B cell (primary cell): ENCODE data around the gene PSMD8. TPM values are rescaled to one million over a fixed set of nuclear protein-coding genes. Genes with fewer than 3 reads are reported as not detected.

Experiments used
- ATAC-seq: fragments of 200-7000 bp; cut with Tn5 transposase; one replicate; pipeline ENCODE4 v1.10.0; 2021; ENCODE audit warnings: low read depth, mild to moderate bottlenecking, moderate number of reproducible peaks, moderate library complexity
- CTCF ChIA-PET: fragments of 350-600 bp; sonication (Branson Sonifier 250); formaldehyde crosslinking; loops from one replicate; lab custom pipeline; 2021; ENCODE audit warnings: antibody characterized with exemption, inconsistent platforms; lab: Charles Lee
- POLR2A ChIA-PET: fragments of 350-600 bp; sonication (Branson Sonifier 250); formaldehyde crosslinking; loops from one replicate; lab custom pipeline; 2021; ENCODE audit warnings: antibody characterized with exemption; lab: Charles Lee
- DNase-seq: peaks from one replicate; pipeline ENCODE4 v3.0.0; 2013
- H2AFZ ChIP-seq: 2 replicates; pipeline ENCODE4 v1.6.1; 2012; ENCODE audit warnings: mild to moderate bottlenecking, low read depth, low read length; ENCODE audit not compliant: insufficient read depth, poor library complexity, severe bottlenecking
- H3K27ac ChIP-seq, 2 donors: 1 replicate in 1 of 2; 2 replicates in 1 of 2; pipeline ENCODE4 v1.5.1; 2012 to 2013; ENCODE audit warnings: low read length in 2 of 2, mild to moderate bottlenecking in 2 of 2, moderate library complexity in 1 of 2
- H3K27me3 ChIP-seq, 4 experiments: fragments of 200-600 bp in 1 of 4; sonication (generic) in 1 of 4; replicated peaks in 1 of 4; 1 replicate in 2 of 4; 2 replicates in 2 of 4; pipeline versions ENCODE4 v1.6.1 to v1.7.0; 2013 to 2016; ENCODE audit warnings: low read length in 3 of 4, mild to moderate bottlenecking in 2 of 4, mixed read lengths in 1 of 4, moderate library complexity in 1 of 4; ENCODE audit not compliant: insufficient read depth in 4 of 4, control insufficient read depth in 3 of 4; ENCODE audit errors: control extremely low read depth in 1 of 4
- H3K36me3 ChIP-seq, 2 experiments: replicated peaks in 1 of 2; 1 replicate in 1 of 2; 2 replicates in 1 of 2; pipeline versions ENCODE4 v1.6.1 to v1.7.1; 2013; ENCODE audit warnings: low read length in 1 of 2; ENCODE audit not compliant: insufficient read depth in 2 of 2, control insufficient read depth in 1 of 2; ENCODE audit errors: control extremely low read depth in 1 of 2, extremely low read depth in 1 of 2
- H3K4me1 ChIP-seq, 2 donors: fragments of 200-600 bp in 1 of 2; sonication (generic) in 1 of 2; 1 replicate in 1 of 2; 2 replicates in 1 of 2; pipeline versions ENCODE4 v1.5.1 to v1.6.1; 2013 to 2017; ENCODE audit warnings: low read length in 2 of 2; ENCODE audit not compliant: control insufficient read depth in 2 of 2, insufficient read depth in 2 of 2
- H3K4me2 ChIP-seq: replicated peaks from 2 replicates; pipeline ENCODE3; 2012; ENCODE audit warnings: mild to moderate bottlenecking, low read depth, low read length; ENCODE audit not compliant: poor library complexity, severe bottlenecking
- H3K4me3 ChIP-seq, 5 experiments: fragments of 200-600 bp in 1 of 5; sonication (generic) in 1 of 5; 1 replicate in 3 of 5; 2 replicates in 2 of 5; pipeline versions ENCODE4 v1.5.1 to v1.7.0; 2011 to 2016; ENCODE audit warnings: low read length in 4 of 5, mild to moderate bottlenecking in 4 of 5, low read depth in 2 of 5, control low read depth in 1 of 5, moderate library complexity in 1 of 5; ENCODE audit not compliant: insufficient read depth in 1 of 5; ENCODE audit errors: control extremely low read depth in 1 of 5, extremely low read depth in 1 of 5
- H3K79me2 ChIP-seq: fragments of 200-600 bp; sonication (generic); one replicate; pipeline ENCODE4 v1.6.0; 2016; ENCODE audit warnings: low read length; ENCODE audit not compliant: control insufficient read depth, insufficient read depth
- H3K9ac ChIP-seq: fragments of 200-600 bp; sonication (generic); 2 replicates; pipeline ENCODE4 v1.6.1; 2017; ENCODE audit warnings: mild to moderate bottlenecking, low read length, moderate library complexity
- H3K9me3 ChIP-seq, 3 donors: one replicate each; pipeline versions ENCODE4 v1.6.1 to v1.7.1; 2013; ENCODE audit warnings: low read length in 2 of 3; ENCODE audit not compliant: control insufficient read depth in 2 of 3, insufficient read depth in 1 of 3; ENCODE audit errors: control extremely low read depth in 1 of 3
- H4K20me1 ChIP-seq: 2 replicates; pipeline ENCODE4 v1.6.0; 2012; ENCODE audit warnings: mild to moderate bottlenecking, low read length; ENCODE audit not compliant: insufficient read depth, control insufficient read depth, poor library complexity, severe bottlenecking
- H3K27ac Mint-ChIP-seq: one replicate; pipeline ENCODE4 v1.8.0; 2021; ENCODE audit warnings: mixed read lengths
- H3K27me3 Mint-ChIP-seq: one replicate; pipeline ENCODE4 v1.8.0; 2021; ENCODE audit warnings: mixed read lengths
- H3K4me1 Mint-ChIP-seq: one replicate; pipeline ENCODE4 v1.8.0; 2021; ENCODE audit warnings: mixed read lengths
- H3K4me3 Mint-ChIP-seq: one replicate; pipeline ENCODE4 v1.8.0; 2021; ENCODE audit warnings: mixed read lengths
- H3K9me3 Mint-ChIP-seq: one replicate; pipeline ENCODE4 v1.8.0; 2022; ENCODE audit warnings: mixed read lengths; ENCODE audit not compliant: insufficient read depth
- EZH2 ChIP-seq: IDR thresholded peaks from 2 replicates; pipeline ENCODE4 v1.6.1; 2012; ENCODE audit warnings: borderline replicate concordance, low read depth, mild to moderate bottlenecking, moderate library complexity, low read length; ENCODE audit not compliant: insufficient read depth, poor library complexity, severe bottlenecking
- WGBS: methylation state at CpG from one replicate; pipeline ENCODE4 v1.1.5; 2013; ENCODE audit warnings: missing lambda C conversion rate; ENCODE audit not compliant: insufficient coverage; 5-methylcytosine and 5-hydroxymethylcytosine counted together
- intact Hi-C: fragments of 100-400 bp; cut with micrococcal nuclease; formaldehyde crosslinking; loops from one replicate; pipeline ENCODE4 v1.10.0; 2022
- polyA plus RNA-seq: library from polyadenylated mRNA; depleted of rRNA; stranded (reverse); fragments of >200 nt; gene quantifications from 2 replicates; pipeline ENCODE4 v1.2.3, GENCODE V29; 2012
- total RNA-seq, 2 donors: library from RNA; stranded (reverse); fragments of 120-200 nt in 1 of 2; gene quantifications; 1 replicate in 1 of 2; 2 replicates in 1 of 2; pipeline versions ENCODE4 v1.2.3 to v1.2.4, GENCODE V29; 2013 to 2022
- TF ChIP-seq, protein P1 (sequence below): fragments of 200-600 bp; IDR thresholded peaks from one replicate; pipeline ENCODE4 v1.8.0; 2022; ENCODE audit warnings: antibody characterized with exemption, mild to moderate bottlenecking

PSMD8 gene
- total and polyA plus RNA-seq, 2 donors (not counting 1 experiment from before 2014, with no cell fraction given) = 88.1 to 122 TPM

DNA sequence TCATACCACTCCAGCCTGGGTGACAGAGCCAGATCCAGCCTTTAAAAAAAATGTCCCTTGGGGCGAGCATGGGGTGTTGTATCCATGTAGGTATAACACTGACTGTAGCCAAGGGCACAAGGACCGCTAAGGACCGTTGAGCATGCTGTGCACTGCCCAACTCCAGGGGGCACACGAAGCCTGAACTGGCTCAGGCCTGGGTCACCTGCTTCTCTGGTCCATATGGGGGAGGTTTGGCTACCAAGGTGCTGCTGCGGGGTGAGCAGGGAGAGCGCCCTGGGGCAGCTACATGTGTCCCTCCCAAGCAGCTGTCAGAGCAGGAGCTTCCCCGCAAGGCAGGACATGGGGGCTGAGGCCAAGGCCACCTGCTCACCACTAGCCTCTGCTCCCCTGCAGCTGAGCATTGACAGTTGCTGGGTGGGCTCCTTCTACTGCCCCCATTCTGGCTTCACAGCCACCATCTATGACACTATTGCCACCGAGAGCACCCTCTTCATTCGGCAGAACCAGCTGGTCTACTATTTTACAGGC is 22.4 kb upstream of the PSMD8 start:
- H3K27ac Mint-ChIP-seq = no peak overlapping the region
- no peak overlapping the region for H3K27ac ChIP-seq
- H3K4me1 Mint-ChIP-seq = no peaks in the 10 kb centered on the region
- H4K20me1 ChIP-seq = no peaks in the 10 kb centered on the region
- H3K4me2 ChIP-seq = no peak overlapping the region
- TF ChIP-seq EZH2 = no peak
- TF ChIP-seq, protein P1, sequence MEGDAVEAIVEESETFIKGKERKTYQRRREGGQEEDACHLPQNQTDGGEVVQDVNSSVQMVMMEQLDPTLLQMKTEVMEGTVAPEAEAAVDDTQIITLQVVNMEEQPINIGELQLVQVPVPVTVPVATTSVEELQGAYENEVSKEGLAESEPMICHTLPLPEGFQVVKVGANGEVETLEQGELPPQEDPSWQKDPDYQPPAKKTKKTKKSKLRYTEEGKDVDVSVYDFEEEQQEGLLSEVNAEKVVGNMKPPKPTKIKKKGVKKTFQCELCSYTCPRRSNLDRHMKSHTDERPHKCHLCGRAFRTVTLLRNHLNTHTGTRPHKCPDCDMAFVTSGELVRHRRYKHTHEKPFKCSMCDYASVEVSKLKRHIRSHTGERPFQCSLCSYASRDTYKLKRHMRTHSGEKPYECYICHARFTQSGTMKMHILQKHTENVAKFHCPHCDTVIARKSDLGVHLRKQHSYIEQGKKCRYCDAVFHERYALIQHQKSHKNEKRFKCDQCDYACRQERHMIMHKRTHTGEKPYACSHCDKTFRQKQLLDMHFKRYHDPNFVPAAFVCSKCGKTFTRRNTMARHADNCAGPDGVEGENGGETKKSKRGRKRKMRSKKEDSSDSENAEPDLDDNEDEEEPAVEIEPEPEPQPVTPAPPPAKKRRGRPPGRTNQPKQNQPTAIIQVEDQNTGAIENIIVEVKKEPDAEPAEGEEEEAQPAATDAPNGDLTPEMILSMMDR = no peak
- no peak overlapping the region for H3K4me3 Mint-ChIP-seq
- no peaks in the 10 kb centered on the region for H3K9me3 ChIP-seq
- ChIA-PET CTCF (interaction anchor here (0.7 kb wide), 1 partner anchor 22 kb away, joined by 3 read pairs; the partner anchor contains the start of gene PSMD8), POLR2A (no interaction called here)
- H3K36me3 ChIP-seq = no peaks in the 10 kb centered on the region
- H3K27me3 Mint-ChIP-seq = peaks cover 7% of the 10 kb centered on the region
- intact Hi-C loops = no loop called here
- H3K4me1 ChIP-seq = no peaks in the 10 kb centered on the region
- no peaks in the 10 kb centered on the region for H3K79me2 ChIP-seq
- no peaks in the 10 kb centered on the region for H3K27me3 ChIP-seq
- WGBS = 81% methylated on average over 7 of the region's 9 CpGs
- H2AFZ ChIP-seq = no peak overlapping the region
- H3K4me3 ChIP-seq = no peak overlapping the region
- DNase-seq (no peak), ATAC-seq (no peak)
- no peak overlapping the region for H3K9ac ChIP-seq
- H3K9me3 Mint-ChIP-seq = no peaks in the 10 kb centered on the region

DNA sequence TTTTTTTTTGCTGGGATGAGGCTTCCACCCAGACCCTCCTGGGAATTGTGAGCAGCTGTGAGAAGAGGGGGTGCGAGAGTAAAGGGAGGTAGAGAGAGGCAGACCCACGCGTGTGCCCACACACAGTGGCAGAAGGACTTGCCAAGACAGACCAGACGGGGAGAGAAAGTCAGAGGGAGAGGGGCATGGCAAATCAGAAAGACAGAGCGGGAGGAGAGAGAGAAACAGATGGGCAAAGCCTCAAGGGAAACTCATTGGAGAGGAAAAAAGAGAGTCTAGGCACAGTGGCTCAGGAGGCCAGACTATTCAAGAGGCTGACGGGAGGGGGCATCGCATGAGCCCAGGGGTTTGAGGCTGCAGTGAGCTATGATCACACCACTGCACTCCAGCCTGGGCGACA is 21.8 kb upstream of the PSMD8 start:
- Histone ChIP-seq H3K27ac (no peak overlapping the region), H3K4me3 (no peak overlapping the region), H4K20me1 (no peaks in the 10 kb centered on the region), H3K27me3 (no peaks in the 10 kb centered on the region), H3K36me3 (no peaks in the 10 kb centered on the region), H3K9ac (no peak overlapping the region), H3K4me1 (no peaks in the 10 kb centered on the region), H3K79me2 (no peaks in the 10 kb centered on the region), H3K9me3 (no peaks in the 10 kb centered on the region), H3K4me2 (no peak overlapping the region), H2AFZ (no peak overlapping the region)
- TF ChIP-seq, protein P1 = no peak
- no peak for TF ChIP-seq EZH2
- DNase-seq (no peak), ATAC-seq (no peak)
- POLR2A ChIA-PET = no interaction called here
- H3K4me3 Mint-ChIP-seq = no peak overlapping the region
- WGBS = 70% methylated on average over 4 of the region's 8 CpGs
- CTCF ChIA-PET = interaction anchor here (0.6 kb wide), 1 partner anchor 26 kb away, joined by 3 read pairs; no protein-coding TSS in a partner anchor
- intact Hi-C loops = no loop called here
- H3K4me1 Mint-ChIP-seq = no peaks in the 10 kb centered on the region
- H3K9me3 Mint-ChIP-seq = no peaks in the 10 kb centered on the region
- peaks cover 7% of the 10 kb centered on the region for H3K27me3 Mint-ChIP-seq
- no peak overlapping the region for H3K27ac Mint-ChIP-seq
